GM12878 (cell line): ENCODE measurements around the gene ACSS1.

Experiments used
- ATF3 ChIP-seq: IDR thresholded peaks from 2 replicates; pipeline ENCODE4 v1.6.1; 2011; ENCODE audit warnings: low read depth, mild to moderate bottlenecking, low read length, moderate library complexity, borderline replicate concordance; ENCODE audit errors: extremely low read depth
- CHD1 ChIP-seq: IDR thresholded peaks from 2 replicates; pipeline ENCODE4 v1.6.1; 2012; ENCODE audit warnings: low read depth, low read length, improper control_type of control experiment
- CTCF ChIP-seq, 3 experiments: IDR thresholded peaks in 2 of 3; conservative IDR thresholded peaks in 1 of 3; 2 replicates each; pipeline ENCODE4 v1.5.1; 2011; ENCODE audit warnings: low read depth in 3 of 3, low read length in 3 of 3, mild to moderate bottlenecking in 3 of 3, control low read depth in 2 of 3, moderate library complexity in 2 of 3, inconsistent platforms in 1 of 3, mixed read lengths in 1 of 3; ENCODE audit not compliant: control insufficient read depth in 2 of 3, insufficient read depth in 1 of 3; ENCODE audit errors: extremely low read depth in 1 of 3
- GABPA ChIP-seq: IDR thresholded peaks from 2 replicates; pipeline ENCODE4 v1.6.1; 2014; ENCODE audit warnings: antibody characterized with exemption, low read depth, mild to moderate bottlenecking, inconsistent platforms
- GATAD2B ChIP-seq: fragments of 450-650 bp; conservative IDR thresholded peaks from 2 replicates; pipeline ENCODE4 v1.6.1; 2017; ENCODE audit warnings: low read depth, mild to moderate bottlenecking, moderate library complexity

GRCh38 chr20:25020901-25021301 lies 37.0 kb downstream of the ACSS1 start:
- TF ChIP-seq GATAD2B (no peak), CTCF (IDR thresholded peaks at IDR 0.05 in 2 of 3, conservative IDR thresholded peaks at IDR 0.05 in 1 of 3; ENCODE audit: control insufficient read depth in 2 of 3, extremely low read depth in 1 of 3, insufficient read depth in 1 of 3, low read depth in 3 of 3, low read length in 3 of 3) (no peak), CHD1 (no peak), ATF3 (no peak), GABPA (no peak)
